ENCODE results near the gene FMN1.

GRCh38 chr15:32844118-32844711, 350.3 kb downstream of the FMN1 start:
- TF ChIP-seq EZH2 (IDR thresholded peaks at IDR 0.05) (no peak), POLR2AphosphoS5 (IDR thresholded peaks at IDR 0.05; ENCODE audit: borderline replicate concordance, low read depth, low read length) (no peak), FOXP2 (optimal IDR thresholded peaks at IDR 0.05; ENCODE audit: control extremely low read depth, extremely low read length, insufficient read depth) (no peak)

Measured in SK-N-MC (cell line).